NOMO-1 (cell line): ENCODE data around the gene RGP1.

Experiments
- DNase-seq, 2 experiments: peaks; one replicate each; lab custom pipeline; 2025; ENCODE audit not compliant: unreplicated experiment in 2 of 2; lab: John Stamatoyannopoulos, UW

Gene RGP1

DNA sequence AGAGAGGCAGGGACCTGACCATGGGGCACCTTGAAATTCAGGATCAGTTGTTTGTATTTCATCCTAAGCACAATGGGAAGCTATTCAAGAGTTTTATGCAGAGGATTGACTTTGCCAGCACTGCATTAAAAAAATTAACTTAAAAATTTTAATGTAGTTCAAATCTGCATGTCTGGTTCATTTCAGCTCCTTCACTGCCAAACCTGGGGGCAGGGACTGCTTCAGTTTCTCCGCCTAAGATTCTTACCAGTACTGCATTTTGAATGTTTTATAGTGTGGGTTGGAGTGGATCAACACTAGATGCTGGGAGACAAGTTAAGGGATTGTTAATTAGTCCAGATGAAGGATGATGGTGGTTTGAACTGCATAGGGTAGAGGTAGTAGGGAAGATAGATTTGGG is 20.7 kb downstream of the RGP1 start:
- DNase-seq, result no peak

DNA sequence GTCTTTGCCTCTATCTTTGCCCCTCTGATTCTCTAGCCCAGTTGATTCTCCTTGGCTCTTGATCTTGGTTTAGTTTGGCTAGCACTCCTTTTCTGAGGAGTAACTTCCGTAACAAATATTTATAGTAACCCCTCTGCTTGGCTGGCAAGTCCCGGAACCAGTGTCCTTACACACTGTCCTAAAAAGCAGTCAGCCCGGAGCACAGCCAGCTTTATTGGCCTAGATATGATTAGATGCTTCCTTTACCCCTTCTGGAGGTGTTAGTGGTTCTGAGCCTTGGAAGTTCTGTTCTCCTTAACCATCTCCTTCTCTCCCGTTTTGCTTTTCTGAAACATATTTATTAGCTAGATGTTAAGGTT is 22.0 kb downstream of the RGP1 start:
- no peak for DNase-seq

DNA sequence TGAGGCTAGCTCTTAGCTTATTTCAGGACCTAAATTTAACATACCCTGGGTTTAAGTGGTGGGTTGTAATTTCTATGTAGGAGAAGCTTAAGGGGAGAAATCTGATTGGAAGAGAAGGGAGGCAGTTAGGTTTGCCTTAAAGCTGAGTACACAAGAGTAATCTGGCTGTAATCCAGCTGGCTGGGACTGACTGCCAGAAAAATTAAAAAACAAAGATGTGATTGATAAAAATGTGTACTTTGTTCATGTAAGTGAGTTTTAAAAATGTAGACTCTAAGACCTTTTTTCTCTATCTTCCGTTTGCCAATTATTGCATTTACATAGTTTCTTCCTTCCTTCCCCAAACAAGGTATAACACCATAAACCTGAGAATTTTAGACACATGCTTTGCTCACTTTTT is 22.4 kb downstream of the RGP1 start:
- DNase-seq, result no peak

DNA sequence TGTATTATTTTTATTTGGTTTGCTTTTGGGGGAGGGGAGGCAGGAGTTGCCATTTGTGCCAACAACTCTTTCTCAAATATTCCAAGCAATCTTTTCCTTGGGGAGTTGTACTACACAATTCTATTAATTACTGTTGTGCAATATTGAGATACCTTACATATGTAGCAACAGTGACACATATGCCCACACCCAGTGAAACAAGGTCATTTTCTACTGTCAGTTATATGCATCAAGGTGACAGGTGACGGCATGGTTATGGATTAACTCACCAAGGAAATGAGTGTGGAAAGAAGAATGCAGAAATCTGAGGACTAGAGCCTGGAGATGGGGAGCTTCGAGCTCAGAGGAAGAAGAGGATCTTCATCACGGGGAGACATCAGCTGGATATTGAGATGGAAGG is 22.9 kb downstream of the RGP1 start:
- no peak for DNase-seq

DNA sequence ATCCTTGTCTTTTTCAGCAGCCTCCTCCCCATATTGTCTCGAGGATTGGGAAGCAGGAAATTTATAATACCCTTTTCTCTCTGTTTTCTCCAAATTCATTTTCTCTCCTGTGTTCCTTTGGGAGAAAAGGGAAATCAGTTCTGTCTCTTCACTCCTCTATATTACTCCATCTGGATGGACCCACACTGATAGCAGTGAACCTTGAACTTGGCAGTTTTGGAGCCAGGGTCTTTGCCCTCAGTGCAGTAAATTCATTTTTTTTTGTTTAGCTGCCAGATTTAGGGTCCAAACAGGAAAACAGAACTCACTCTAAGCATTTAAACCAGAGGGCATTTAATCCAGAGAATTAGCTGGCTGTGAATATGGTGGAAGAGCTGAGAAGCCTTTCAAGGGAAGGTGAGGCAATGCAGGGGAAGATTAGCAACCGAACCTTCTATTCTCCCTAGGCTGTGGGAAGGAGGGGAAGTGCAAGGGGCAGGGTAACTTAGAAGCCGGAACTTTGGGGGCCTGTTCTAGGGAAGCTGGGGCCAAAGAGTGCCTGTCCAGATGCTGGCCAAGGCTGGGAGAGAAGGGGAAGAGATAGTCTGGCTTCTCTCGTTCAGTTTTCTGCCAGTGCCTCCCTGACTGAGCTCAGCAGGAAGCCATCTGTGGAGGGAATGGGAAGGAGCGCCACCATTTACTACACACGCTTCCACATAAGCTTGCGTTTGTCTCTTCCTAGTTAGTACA is 26.0 kb downstream of the RGP1 start:
- DNase-seq, result peak; percentile 67 to 75

DNA sequence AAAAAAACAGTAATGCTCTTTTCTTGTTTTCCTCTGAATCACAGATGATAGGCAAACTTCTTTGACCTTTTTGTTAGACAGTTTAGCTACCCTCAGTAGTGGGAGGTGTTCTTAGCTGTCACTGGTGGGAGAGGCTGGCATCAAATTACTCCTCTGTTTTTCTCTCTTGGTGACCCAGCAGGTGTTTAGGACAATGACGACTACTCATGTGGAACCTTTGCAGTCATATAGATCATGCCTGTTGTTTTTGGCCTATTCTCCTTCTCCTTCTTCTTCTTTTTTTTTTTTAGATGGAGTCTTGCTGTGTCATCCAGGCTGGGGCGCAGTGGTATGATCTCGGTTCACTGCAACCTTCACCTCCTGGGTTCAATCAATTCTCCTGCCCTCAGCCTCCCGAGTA is 26.9 kb downstream of the RGP1 start:
- DNase-seq, result no peak

DNA sequence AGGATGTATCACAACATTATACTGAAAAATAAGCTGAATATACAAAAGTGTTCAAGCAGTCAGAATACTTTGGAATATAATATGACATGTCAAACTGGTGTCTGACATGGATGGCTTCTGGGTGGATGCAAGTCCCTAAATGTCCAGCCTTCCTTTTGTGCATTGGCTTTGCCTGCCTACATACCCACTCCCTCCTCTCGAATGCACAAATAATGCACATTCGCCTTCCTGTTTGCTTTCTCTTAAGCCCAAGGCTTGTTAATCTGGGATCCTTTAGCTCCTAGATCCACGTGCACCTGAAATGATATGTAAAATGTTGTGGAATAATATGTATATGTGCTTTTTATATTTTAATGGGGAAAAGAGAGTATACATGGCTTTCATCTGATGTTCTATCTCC is 29.4 kb downstream of the RGP1 start:
- no peak for DNase-seq

DNA sequence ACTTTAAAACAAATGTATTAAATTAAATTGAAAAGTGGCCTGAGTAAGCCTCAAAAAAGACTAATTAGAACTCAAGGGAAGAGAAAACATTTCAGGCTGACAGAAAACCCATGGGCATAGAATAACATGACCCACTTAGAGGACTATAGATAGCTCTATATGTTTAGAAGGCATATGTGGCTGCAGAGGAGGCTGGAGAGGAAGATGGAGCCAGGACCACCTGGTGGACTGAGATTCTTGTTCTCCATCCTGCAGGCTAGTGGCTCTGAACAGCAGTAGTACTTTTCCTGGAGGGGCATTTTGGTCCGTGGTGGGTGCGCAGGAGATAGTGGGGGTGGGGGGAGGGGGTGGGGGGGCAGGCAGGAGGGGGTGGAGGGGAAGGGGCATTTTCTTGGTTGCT is 32.0 kb downstream of the RGP1 start:
- DNase-seq, result no peak

DNA sequence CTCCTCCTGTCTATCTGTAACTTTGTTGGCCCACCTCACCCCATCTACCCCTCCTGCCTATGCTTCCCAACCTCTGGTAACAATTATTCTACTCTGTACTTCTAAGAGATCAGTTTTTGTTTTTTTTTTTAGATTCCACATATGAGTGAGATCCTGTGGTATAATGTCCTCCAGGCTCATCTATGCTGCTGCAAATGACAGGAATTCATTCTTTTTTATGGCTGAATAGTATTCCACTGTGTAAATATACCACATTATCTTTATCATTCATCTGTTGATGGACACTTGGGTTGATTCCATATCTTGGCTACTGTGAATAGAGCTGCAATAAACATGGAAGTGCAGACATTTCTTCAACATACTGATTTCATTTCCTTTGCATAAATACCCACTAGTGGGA is 34.3 kb downstream of the RGP1 start:
- DNase-seq, result no peak

DNA sequence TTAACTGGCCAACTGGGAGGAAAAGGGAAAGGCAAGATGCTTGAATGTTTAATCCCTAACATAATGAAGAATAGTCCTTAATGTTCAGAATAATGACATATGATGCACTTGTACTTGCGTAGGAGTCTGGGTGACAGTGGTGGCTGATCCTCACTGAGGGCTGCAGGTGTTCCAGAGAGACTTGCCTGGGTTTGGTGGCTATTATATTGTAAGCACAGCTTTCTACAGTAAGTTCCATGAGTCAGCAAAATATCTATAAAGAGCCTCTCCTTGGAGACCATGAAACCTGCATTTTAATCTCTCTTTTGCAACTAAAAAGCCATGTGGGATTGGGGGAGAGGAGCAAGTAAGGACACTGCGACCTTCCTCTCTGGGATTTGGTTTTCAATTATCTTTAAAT is 40.5 kb downstream of the RGP1 start:
- DNase-seq, result no peak

DNA sequence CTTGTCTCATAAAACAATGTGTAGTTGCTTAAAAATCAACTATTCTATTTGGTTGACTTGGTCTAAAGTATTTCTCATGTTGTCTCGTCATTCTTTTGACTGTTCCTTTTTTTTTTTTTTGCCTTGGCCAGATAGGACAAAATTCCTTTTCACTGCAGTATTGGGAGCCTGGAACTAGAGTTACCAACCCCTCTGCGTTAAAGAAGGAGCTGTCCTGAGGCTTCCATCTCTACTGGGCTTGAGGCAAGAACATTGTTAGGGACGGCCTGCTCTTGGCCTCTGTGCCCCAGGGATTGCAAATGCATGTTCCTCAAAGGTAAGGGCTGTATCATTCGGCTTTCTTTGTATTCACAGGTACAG is 40.9 kb downstream of the RGP1 start:
- no peak for DNase-seq

DNA sequence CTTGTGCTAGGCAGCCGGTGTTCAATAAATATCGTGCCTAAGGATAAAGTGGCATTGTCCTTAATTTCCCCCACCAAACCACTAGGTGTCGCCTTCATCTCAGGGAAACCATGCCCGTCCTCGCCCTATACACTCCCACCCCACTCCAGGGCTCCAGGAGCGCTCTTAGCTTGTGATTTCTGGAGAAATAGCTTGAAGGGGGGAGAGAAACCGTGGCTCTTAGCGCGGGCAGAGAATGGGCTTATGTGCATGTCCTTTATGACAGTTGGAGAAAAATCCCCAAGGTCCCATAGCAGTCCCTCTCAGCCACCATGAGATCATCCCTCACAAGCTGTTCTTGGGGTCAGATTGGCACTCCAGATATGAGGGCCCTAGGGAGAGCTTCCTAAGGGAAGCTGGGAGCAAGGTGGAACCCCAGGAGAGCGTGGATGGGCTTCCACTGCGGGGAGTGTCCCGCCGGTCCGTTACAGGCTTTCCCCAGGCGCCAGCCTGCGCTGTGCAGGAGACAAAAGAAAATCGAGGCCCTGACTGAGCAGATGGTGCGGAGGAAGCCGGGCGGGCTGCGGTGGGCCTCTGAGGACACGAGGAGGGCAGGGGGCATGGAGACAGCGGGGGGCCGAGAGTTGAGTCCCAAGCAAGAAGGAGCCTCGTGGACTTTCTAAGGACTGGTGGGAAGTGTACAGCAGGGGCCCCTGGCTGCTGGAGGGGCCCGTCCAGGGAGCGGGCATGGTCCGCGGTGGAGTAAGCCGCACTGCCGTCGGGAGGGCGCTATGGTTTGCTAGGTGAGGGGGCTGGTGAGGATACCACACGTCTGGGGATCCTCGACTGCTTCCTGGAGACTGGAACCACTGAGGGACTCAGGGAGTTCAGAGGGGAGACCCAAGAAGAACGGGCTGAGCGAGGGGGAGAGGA is 41.6 kb downstream of the RGP1 start:
- peak; percentile 74 to 75 for DNase-seq

DNA sequence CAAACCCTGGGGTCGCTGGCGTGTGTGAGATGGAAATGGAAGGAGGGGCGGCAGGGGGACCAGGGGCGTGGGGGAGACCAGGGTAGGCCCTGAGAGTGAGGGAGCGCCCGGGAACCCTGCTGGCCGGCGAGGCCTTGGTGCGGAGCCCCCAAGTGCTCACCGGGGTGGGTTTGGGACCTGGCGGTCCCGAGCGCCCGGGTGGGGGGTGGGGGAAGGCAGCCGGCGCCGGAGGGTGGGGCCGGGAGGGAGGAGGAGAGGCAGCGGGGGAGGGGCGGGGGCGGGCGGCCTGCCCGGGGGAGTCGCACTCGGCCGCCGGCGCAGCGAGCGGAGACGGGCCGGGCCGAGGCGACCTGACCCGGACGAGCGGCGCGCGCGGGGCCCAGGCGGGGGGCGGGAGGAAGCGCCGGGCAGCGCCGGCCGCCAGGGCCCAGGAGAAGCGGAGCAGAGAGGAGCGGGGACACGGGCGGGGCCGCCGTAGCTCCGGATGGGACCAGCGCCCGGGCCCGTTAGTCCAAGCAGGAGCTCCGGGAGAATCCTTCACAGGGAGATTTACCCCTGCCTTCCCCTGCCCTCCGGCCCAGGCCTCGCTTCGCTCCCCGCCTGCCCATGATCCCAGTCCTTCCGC is 42.3 kb downstream of the RGP1 start, which contains the start of gene NPR2:
TSS of gene NPR2 (plus strand) at position 295 of the 625 bp plus-strand sequence. CDS start 818 bp downstream, outside the sequence.
- DNase-seq, result no peak

DNA sequence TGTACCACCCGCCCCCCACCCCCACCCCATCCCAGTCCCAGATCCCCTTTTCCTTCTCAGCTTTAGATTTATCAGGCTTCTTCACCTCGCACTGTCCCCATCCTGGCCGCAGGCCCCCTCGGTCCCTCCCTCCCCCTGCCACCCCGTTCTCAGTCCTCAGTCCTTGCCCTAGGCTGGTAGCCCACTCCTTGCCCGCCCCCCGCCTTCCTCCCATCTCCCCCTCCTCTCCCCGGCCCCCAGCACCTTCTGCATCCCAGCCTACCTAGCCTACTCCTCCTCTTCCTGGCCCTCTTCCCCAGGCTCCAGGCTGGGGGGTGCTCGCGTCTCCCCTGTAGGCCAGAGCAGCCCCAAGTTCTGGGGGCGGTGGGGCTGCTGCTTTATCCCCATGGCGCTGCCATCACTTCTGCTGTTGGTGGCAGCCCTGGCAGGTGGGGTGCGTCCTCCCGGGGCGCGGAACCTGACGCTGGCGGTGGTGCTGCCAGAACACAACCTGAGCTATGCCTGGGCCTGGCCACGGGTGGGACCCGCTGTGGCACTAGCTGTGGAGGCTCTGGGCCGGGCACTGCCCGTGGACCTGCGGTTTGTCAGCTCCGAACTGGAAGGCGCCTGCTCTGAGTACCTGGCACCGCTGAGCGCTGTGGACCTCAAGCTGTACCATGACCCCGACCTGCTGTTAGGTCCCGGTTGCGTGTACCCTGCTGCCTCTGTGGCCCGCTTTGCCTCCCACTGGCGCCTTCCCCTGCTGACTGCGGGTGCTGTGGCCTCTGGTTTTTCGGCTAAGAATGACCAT is 43.1 kb downstream of the RGP1 start:
- no peak for DNase-seq

DNA sequence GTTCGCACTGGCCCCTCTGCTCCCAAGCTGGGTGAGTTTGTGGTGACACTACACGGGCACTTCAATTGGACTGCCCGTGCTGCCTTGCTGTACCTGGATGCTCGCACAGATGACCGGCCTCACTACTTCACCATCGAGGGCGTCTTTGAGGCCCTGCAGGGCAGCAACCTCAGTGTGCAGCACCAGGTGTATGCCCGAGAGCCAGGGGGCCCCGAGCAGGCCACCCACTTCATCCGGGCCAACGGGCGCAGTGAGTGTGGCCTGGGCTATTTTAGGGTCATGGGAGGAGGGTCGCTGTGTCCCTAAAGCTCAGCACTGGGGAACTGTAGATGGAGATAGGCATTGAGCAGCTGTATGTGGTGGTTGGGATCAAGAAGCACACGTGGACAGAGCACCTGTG is 43.7 kb downstream of the RGP1 start:
- no peak for DNase-seq

DNA sequence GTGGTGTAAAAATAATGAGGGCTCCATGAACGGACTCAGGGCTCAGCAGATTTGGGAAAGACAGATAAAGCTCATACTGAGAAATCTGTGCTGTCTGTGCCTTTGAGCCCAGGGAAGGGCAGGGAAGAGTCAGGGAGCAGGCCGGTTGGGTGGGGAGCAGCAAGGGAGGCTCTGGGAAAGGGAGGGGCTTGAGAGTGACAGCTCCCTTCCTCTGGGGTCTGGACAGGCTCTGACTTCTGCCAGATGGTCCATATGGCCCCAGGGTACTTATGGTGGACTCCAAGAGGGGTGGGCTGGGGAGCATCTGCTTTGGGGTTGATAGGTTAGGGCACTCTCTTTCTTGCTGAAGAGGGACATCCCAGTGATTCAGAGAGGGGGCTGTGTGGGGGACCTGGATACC is 44.4 kb downstream of the RGP1 start:
- DNase-seq, result no peak

DNA sequence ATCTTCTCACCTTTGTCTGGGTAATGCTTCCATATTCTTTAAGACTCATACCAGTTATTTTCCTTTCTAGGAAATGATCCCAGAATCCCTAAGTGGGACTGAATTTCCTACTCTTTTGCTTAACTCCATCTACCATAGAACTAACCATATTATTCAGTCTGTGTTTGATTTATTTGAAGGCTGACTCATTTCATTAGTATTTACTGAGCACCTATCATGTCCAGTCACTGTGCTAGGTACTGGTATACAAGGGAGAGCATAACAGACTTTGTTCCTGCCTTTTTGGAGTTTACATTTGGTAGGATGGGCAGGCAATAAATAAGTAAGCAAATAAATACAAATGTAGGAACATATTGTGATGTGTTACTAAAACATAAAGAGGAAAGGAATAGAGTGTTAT is 46.6 kb downstream of the RGP1 start:
- no peak for DNase-seq

DNA sequence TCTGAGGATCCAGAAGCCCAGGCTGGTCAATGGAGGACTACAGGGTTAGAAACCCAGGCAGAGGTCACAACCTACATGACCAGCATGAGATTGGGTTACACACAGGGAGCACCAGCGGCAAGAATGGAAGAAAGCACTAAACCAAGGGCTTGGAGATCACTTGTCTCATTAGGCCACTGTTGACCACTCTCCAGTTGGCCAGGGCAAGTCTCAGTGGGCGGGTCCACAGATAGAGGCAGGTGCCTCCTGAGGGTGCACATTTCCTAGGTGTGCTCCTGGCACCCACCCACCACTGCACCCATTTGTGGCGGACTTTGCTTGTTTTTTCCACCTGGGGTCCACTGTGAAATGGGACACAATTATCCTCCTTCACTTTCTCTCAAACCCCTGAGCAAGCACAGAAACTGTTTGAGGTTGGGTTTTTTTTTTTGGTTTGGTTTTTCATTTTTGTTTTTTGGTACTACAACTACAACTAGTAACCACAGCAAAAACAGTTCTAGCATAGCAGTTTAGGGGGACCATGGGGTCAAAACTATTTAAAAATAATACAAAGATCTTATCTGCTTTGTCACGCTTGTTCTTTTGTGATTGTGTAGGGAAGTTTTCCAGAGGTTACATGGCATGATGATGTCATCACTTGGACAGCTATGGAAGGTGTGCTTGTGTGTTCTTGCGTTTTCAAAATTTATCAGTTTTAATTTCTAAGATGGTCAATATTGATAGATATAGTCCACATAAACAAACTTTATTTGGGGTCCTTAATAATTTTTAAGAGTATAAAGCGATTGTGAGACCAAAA is 48.4 kb downstream of the RGP1 start:
- no peak for DNase-seq

DNA sequence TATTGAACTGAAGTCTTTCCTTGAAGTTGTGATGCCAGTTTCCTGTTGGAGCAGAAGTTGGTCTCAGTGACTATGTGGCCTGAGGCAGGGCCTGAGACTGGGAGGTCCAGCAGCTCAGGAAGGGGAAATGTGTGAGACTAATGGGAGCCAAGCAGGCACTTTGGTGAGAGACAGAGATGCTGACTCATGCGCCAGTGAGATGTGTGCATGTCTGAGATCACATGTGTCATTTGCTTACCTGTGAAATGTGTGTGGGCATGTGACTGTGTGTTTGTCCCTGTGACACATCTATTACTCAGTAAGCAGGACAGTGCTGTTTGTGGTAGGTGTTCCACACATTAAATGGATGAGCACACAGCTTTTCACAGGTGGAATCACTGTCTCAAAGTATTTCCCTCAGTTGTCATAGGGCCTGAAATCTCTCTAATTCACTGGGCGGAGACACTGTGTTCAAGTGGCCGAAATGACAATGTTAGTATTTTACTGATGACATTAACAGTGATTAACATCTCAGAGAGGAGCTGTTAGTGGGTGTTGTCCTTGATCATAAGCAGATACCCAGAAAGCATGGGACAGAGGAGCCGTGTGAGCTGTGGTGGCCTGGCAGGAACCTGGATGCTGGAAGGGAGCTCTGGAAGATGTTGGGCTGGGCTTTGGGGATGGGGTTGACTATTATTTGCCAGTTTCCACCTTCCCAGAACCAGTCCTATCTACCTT is 49.7 kb downstream of the RGP1 start:
- no peak for DNase-seq

DNA sequence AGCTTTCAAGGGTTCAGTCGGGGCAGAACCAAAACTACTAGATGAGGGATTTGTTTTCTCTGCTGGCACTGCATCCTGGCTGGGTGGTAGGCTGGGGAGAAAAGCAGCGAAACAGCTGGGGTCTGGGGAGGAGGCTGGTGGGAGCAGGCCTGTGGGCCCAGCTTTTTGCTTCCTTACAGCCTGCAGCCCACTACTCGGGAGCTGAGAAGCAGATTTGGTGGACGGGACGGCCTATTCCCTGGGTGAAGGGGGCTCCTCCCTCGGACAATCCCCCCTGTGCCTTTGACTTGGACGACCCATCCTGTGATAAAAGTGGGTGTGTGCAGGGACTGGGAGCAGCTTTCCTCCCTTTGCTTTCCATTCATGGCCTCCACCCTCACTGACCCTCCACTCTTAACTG is 51.4 kb downstream of the RGP1 start:
- DNase-seq, result no peak
